GM18909 (cell line): ENCODE results near the gene NPHS1.
"Not testable (repeated sequence)": the region's sequence is repeated elsewhere in the genome, so short reads cannot be mapped to it uniquely, and the experiment has no call there.

Experiments used
- ATAC-seq: cut with Tn5 transposase; IDR thresholded peaks from one replicate; pipeline ENCODE4 v1.9.1; 2021; ENCODE audit warnings: mild to moderate bottlenecking; ENCODE audit not compliant: unreplicated experiment, poor library complexity

Gene NPHS1

DNA sequence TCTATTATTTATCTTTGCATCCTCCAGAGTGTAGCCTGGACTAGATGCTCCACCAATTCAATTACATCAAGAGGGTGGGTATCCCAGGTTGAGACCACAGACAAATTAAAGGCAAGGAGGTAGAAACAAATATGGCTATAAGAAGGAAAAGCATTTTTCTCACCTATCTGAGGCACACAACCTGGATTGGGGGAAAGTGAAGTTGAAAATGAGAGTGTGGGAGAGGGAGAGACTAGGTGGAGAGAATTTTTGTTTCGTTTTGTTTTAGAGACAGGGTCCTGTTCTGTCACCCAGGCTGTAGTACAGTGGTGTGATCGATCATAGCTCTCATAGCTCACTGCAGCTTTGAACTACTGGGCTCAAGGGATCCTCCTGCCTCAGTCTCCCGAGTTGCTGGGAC is 33.9 kb downstream of the NPHS1 start:
- no peak for ATAC-seq

DNA sequence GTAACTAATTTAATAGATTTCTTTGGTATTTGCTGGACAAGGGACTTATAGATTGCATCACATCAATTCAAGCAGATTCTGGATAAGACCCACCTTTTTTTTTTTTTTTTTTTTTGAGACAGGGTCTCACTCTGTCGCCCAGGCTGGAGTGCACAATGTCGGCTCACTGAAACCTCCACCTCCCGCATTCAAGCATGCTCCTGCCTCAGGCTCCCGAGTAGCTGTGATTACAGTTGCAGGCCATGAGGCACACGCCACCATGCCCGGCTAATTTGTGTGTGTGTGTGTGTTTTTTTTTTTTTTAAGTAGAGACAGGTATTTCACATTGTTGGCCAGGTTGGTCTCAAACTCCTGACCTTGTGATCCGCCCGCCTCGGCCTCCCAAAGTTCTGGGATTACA is 35.5 kb downstream of the NPHS1 start:
- ATAC-seq = no peak

DNA sequence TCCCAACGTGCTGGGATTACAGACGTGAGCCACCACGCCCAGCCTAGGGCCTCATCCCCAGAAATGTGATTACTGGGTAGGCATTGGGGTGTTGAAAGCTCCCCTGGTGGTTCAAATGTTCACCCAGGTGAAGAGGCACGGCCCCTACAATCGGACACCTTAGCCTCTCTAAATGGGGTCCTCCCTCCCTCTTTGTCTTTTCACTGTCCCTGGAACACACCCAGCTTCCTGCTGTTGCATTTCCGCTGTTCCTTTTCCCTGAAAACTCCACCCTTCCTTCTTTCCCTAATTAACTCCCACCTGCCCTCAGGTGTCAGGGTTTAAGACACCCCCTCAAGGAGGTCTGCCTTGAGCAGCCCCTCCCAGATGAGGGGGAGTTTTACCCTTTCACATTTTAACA is 36.0 kb downstream of the NPHS1 start:
- ATAC-seq = no peak

DNA sequence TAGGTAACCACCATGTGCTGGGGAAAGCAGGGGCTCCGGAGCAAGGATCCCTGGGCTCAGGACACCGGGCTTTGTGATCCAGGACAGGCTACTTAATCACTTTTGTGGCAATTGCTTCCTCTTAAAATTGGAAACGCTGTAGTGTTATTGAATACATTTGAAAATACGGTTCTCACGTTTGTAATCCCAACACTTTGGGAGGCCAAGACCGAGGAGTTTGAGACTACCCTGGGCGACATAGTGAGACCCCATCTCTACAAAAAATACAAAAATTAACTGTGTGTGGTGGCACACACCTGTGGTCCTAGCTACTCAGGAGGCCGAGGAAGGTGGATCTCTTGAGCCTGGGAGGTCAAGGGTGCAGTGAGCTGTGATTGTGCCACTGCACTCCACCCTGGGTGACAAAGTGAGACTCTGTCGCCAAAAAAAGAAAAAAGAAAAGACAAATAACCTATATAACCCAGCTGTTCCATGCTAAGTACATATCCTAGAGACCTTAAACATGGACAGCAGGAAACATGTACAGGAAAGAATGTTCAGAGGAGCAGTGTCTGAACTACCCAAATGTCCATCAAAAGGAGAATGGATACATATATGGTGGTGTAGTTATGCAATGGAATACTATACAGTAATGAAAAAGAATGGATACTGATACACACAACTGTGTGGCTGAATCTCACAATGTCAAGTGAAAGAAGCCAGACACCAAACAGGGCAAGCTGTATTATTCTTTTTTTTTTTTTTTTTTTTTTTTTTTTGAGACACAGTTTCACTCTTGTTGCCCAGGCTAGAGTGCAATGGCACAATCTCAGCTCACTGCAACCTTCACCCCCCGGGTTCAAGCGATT is 39.0 kb downstream of the NPHS1 start:
- ATAC-seq = no peak

DNA sequence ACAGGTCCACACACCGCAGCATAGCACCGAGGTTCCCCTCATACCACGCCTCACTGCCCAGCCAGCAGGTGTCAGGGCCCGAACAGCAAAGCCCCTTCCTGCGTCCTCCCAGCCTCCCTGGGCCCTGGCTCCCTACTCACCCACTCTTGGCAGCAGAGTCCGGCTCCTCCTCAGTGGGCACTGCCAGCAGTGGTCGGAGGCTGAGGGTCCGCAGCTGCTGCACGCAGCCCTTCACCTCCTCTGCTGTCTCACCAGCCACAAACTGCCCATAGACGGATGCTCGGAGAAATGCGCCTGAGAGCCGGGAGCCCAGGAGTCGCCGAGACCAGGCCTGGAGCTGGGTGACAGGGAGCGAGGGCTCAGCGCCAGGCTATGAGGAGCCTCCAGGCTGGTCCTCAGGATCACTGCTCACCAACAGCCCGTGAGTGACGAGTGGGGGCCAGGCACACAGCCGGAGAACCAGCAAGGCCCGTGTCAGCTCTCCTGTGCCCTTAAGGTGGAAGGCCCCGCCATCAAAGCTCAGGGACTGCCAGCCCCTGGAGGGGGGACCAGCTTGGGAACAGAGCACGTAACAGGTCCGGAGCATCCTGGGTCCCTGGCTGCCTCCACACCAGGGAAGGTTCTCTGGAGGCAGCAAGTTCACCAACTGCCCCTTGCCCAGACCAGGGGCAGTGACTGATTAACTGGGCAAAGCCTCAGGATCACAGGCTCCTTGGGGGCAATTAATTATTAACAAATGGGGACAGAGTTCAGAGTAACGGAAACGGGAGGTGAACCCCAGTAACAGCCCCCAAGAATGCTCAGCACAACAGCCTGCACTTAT is 39.9 kb downstream of the NPHS1 start, which contains the start of gene PRODH2:
Gene PRODH2 (minus strand): TSS at position 626 of the 823 bp plus-strand sequence. CDS start 40 bp downstream, at position 586.
- no peak for ATAC-seq

DNA sequence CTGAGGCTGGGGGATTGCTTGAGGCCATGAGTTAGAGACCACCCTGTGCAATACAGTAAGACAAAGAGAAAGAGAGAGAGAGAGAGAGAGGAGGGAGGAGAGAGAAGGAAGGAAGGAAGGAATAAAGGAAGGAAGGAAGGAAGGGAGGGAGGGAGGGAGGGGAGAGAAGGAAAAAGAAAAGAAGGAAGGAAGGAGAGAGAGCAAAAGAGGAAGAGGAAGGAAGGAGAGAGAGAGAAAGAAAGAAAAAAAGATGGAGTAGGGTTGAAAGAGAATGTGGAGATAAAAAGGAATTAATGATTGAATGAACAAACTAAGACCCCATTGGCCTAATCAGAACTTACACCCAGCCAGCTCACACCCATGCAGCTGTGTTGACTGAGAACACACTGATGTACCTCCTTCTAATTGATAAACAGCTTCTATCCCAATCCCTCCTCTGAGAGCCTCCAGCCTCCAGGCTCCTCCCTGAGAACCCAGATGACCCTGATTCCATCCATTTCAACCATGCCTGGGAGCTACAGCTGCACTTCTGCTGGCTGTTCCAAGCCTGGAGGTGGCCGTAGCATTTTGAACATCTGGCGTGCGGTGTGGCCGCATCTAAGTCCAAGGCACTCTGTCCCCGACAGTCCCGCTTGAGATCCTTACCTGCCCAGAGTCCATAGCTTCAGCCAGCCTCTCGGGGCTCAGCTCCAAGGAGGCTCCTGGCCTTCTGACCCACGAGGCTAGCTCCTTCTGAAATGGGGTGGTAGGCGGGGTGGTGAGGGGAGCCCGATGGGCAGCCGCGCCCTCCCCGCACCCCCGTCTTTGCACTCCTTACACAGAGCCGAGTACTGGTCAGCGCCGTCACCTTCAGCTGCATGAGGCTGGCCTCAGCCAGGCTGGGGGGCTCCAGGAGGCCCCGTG is 40.7 kb downstream of the NPHS1 start:
- no peak for ATAC-seq

DNA sequence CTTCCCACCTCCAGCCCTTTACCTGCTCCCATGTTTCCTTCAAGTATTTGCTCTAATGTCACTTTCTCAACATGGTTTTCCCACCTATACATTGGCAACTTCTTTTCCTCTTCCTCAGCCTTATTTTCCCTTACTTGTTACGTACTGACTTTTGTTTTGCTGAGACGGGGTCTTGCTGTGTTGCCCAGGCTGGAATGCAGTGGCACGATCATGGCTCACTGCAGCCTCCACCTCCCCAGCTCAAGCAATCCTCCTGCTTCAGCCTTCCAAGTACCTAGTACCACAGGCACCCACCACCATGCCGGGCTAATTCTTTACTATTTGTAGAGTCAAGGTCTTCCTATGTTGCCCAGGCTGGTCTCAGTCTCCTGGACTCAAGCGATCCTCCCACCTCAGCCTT is 44.7 kb downstream of the NPHS1 start:
- no peak for ATAC-seq

DNA sequence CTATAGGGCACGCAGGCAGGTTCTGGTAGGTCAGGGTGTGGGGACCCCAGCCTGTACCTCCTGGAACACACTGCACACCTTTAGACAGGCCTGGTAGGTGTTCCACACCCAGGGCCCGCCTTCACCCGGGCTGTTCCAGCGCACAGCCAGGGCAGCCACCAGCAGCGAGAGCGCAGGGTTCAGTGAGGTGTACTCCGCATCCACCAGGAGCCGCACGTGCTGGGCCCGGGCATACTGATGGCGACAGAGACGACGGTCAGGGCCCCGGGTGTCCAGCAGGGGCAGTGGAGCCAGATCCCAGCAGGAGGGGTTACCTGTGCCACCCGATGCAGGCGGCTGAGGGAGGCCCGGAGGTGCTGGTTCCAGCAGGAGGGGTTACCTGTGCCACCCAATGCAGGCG is 45.7 kb downstream of the NPHS1 start:
- ATAC-seq = no peak

DNA sequence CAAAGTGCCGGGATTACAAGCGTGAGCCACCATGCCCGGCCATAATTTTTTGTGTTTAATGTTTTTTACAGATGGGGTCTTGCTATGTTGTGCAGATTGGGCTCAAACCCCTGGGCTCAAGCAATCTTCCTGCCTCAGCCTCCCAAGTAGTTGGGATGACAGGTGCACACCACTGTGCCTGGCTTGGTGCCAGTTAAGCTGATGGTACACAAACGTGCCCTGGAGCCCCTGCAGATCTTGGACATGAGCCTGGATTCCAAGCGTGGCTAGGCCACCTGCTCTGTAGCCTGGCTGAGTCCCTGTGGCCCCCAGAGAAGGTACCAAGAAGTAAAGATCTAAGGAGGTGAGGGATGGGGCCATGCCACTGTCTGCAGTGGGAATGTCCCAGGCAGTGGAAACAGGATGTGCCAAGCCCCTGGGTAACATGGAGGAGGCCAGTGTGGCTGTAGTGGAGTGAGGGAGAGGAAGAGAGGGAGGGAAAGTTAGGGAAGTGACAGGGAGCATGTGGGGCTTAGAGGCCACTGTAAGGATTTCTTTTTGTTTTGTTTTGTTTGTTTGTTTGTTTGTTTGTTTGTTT is 46.7 kb downstream of the NPHS1 start:
- ATAC-seq = no peak

DNA sequence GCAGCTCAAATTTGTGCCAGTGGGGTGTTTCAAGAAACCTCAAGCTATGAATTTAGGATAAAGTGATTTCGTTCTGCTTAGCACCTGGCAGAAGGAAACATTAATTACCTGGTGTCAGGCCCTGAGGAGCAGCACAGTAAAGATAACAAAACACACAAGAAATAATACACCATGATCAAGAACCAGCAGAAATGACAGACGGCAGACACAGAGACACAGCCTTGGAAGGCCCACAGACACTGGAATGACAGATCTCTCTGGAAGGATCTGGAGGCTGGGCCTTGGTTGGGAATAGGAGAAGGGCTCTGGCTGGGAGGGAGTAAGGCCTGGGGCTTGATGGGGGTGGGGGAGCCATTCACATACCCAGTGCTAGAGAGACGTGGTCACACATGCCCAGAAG is 50.5 kb downstream of the NPHS1 start:
- ATAC-seq = no peak

DNA sequence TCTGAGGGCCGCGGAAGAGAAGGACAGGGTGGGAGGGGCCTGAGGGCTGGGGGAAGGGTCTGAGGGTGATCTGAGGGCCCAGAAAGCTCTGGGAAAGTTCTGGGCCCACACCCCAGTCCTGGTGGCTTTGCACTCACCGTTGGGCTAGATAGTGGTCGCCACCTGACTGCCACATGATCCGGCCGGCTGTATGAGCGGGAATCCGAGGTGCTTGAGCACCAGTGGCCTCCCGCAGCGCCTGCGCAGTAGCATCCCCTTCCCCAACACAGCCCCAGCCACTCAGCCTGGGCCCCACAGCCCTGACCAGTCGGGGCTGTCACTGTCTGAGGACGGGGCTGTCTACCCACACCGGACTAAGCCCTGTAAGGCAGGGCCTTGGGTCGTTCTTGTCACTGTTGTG is 54.6 kb downstream of the NPHS1 start:
- ATAC-seq = no peak

DNA sequence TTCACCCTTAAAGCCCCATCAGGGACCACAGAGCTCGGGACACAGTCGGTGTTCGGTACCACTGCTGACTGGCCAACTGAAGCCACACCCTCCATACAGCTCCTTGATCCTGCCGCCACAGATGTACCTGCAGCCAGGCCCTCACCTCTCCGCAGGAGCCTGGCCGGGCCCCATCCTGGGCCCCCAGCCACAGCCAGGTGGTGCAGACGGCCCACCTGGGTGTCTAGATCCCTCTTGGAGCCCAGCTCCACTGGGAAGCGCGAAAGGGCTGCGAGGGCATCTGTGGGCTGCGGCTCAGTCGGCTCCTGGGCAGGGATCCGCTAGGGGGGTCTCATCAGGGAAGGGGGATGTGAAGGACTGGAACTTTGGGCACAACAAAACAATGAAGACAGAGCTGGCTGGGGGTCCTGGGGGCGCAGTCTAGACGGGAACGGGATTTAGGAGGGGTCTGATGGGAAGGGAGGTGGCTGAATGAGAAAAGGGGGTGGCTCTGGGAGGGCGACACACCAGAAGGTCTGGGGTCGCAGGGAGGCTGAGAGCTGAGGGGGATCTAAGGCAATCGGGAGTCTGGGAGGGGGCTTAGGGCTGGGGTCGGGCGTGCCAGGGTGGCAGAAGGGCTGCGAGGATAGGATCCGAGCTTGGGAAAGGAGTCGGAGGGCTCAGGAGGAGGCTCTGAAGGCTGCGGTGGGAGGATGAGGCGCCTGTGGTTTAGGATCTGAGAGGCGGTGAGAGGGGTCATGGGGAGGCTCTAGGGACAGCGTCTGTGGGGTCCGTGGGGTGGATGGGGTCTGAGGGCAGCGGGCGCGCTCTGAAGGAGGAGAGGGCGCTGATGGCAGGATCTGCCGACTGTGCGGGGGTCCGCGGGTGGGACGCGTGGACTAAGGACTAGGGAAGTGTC is 55.4 kb downstream of the NPHS1 start:
- ATAC-seq = no peak

DNA sequence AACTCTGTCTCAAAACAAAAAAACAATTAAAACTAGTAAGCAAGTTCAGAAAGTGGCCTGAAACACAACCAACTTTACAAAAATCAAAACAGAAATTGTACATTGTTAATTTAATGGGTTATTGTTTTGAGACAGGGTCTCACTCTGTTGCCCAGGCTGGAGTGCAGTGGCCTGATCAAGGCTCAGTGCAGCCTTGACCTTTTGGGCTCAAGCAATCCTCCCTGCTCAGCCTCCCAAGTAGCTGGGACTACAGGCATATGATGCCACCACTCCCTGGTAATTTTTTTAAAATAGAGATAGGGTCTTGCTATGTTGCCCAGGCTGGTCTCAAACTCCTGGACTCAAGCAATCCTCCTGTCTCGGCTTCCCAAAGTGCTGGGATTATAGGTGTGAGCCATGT is 56.7 kb downstream of the NPHS1 start:
- ATAC-seq = not testable (repeated sequence)

DNA sequence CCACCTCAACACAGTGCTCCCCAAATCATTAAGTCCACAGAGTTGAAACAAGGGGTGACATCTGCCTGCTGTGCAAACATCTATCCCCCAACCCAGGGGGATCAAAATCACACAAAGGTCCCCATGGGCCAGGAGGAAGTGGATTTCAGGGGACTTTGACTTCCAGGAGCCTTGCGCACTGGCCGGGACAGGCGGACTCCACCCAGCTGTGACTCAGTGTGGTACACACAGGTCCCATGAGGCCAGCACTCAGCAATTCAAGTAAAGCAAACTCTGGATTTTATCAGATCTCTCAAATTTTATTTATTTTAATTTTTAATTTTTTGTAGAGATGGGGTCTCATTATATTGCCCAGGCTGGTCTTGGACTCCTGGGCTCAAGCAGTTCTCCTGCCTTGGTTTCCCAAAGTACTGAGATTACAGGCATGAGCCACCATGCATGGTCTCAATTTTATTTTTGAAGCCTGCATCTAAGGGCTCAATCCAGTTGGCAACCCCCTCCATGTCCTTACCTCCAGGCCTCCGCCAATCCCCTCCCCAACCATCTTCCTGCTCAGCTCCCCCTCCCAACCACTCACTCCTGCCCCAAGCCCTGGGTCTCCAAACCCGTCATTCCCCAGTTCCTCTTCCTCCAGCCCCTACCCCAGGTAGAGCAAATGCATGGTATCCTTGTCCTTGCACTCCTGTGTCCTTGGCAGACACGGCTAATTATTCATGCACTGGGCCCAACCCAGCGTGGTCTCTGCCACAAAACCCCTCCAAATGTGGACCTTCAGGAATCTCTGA is 58.7 kb downstream of the NPHS1 start:
- ATAC-seq = no peak

DNA sequence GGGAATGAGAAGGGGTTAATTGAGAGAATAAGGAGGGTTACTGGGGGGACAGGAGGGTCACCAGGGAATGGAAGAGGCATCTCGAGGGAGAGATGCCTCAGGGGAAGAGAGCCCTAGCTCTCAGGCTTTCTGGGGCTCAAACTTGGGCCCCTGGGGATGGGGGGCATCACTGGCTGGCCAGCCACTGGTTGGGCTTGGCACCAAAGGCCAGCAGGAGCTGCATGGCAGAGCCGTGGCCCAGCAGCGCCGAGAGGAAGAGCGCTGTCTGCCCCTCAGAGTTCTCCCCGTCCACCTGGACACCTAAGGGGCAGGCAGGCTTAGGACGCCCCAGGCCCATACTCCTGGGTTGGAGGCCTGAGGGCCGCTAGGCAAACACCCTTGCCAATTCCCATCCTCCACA is 59.4 kb downstream of the NPHS1 start:
- ATAC-seq = no peak

DNA sequence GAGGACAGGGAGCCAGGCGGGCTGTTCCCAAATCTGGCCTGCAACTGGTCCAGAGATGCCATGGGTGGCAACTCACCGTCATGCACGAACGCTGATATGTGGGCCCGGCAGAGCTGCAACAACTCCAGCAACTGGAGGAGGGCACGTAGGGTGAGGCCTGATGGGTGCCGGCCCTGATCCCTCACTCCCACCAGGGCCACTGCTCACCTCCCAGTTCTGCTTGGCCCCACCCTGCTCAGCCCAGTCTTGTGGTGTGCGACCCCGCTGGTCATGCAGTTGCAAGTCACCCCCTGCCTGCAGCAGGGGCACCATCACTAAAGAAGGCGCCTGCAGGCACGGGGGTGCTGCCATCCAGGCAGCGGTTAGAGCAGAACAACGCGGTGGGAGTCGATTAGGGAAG is 60.0 kb downstream of the NPHS1 start:
- no peak for ATAC-seq

DNA sequence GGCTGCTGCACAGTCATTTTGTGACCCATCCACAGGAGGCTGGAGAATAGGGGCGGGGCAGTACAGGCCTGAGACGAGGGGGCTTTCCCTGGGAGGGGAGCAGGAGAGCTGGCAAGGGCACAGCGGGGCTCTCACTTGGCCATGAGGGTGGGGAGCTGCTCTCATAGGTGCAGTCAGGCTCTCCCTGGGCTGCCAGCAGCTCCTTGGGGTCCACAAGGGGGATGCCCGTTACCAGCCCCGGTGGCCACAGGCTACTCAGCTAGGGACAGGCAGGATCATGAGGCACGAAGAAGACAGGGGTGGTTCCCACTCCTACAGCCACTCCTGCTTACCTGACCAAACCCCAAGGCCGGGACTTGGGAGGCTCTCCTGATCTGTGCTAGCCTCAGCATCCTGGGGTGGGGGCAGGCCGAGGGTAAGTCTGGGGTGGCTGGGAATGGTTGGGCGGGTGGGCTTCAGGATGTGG is 60.5 kb downstream of the NPHS1 start:
- ATAC-seq = no peak
